ENCODE results near the gene CDC42EP5. TPM values are rescaled to one million over a fixed set of nuclear protein-coding genes. Genes with fewer than 3 reads are reported as not detected.

CDC42EP5 gene
- total and polyA plus RNA-seq, 10 of the 15 experiments (the other 5 are each of a cell fraction or from before 2014, with no cell fraction given), result 0.42 to 1.8 (median 1.4) TPM; not detected in 6

DNA sequence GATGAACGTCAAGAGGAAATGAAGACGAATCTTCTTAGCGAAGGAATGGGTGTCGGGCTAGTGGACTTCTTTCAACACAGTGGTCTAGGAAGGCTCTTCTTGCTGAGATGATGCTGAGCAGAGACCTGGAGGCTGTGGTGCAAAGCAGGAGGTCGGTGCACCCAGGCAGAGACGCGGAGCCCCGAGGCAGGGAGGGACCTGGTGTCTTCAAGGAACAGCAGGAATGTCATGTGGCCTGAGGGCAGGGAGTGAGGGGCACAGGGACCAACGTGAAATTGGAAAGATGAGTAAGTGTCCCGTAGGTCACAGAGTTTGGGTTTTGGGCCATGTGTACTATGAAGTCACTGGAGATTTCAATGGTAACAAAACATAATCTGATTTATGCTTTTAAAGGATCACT is 11.4 kb upstream of the CDC42EP5 start (continued):
- TF ChIP-seq SREBF1 (IDR thresholded peaks at IDR 0.05; ENCODE audit: low read length) (no peak), CBFB (IDR thresholded peaks at IDR 0.05; ENCODE audit: low read depth) (no peak), FOS (IDR thresholded peaks at IDR 0.05; ENCODE audit: borderline replicate concordance, extremely low read depth, insufficient read length) (no peak)

DNA sequence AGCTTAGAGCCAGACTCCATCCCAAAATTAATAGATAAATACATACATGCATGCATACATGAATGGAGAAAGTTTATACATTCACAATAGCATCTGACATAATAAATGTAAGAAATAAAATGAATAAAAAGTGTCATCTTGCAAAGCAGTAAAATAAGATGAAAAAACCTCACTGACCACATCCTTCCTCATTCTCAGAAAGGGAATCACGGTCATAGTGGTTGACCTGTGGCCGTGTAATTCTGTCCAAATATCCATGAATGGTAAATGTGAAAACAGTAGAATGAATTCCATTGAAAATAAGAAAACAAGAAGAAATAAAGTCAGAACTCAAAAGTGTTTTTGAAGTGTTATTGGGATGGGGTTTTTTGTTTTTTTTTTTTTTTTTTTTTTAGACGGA is 9.8 kb upstream of the CDC42EP5 start:
- peak overlapping the region; percentile 11; the same call in 1 of the 2 replicates for H3K4me2 ChIP-seq (ENCODE audit: control insufficient read depth, insufficient read depth)
- no peak overlapping the region for H2AFZ ChIP-seq (ENCODE audit: control insufficient read depth, low read depth, low read length)
- DNase-seq (ENCODE audit: low read depth, low spot score) (no peak), ATAC-seq (peak; percentile 52; the same call in 2 of the 3 replicates), FAIRE-seq (no peak)
- in situ Hi-C loops (cut with MboI) (no loop called here), intact Hi-C loops (cut with micrococcal nuclease; ENCODE audit: unreplicated experiment) (loop anchor here (5.0 kb wide), 2 partner anchors 34 to 69 kb away; no protein-coding TSS in a partner anchor)
- WGBS (ENCODE audit: insufficient coverage, insufficient replicate concordance, low lambda C conversion rate, missing lambda C conversion rate), result 0% methylated on average over 2 of the region's 3 CpGs
- ChIA-PET POLR2A (no interaction called here), SMC1A (ENCODE audit: uncharacterized antibody, unreplicated experiment) (interaction anchor here (1.0 to 7.3 kb wide), 9 partner anchors 69 to 200 kb away, joined by 3 to 118 read pairs (median 8); partner anchors contain the start of gene LILRB4), RAD21 (ENCODE audit: unreplicated experiment) (interaction anchor here (0.6 to 6.5 kb wide), 6 partner anchors 50 to 197 kb away, joined by 3 to 59 read pairs (median 3); no protein-coding TSS in a partner anchor), CTCF (interaction anchor here (0.5 to 8.5 kb wide), 10 partner anchors 8 to 653 kb away, joined by 3 to 236 read pairs (median 8); partner anchors contain the start of gene LILRA2)
- H3K27ac ChIP-seq (ENCODE audit: control insufficient read depth, insufficient read depth), result no peak overlapping the region
- H4K20me1 ChIP-seq (ENCODE audit: control insufficient read depth, insufficient read depth), result no peaks in the 10 kb centered on the region
- BruUV-seq (replicated peaks), result no TSS peak
- no peaks in the 10 kb centered on the region; a peak in 1 of 4 replicates for H3K27me3 ChIP-seq (replicated peaks in 1 of 2; ENCODE audit: control insufficient read depth in 2 of 2, insufficient read depth in 2 of 2, low read length in 1 of 2)
- peaks cover 12% of the 10 kb centered on the region for H3K4me1 ChIP-seq (ENCODE audit: control insufficient read depth, insufficient read depth, low read length)
- peak; percentile 35; the same call in 1 of the 2 replicates for TF ChIP-seq CBFB (IDR thresholded peaks at IDR 0.05; ENCODE audit: low read depth)
- peak; percentile 38; the same call in 1 of the 2 replicates for TF ChIP-seq NR2F1 (conservative IDR thresholded peaks at IDR 0.05)
- peak; percentile 19; the same call in 1 of the 2 replicates for TF ChIP-seq JUNB (IDR thresholded peaks at IDR 0.05)
- TF ChIP-seq EED (IDR thresholded peaks at IDR 0.05; ENCODE audit: low read depth), result 0 out of 2 replicates have a peak, but pooled peaks have one; percentile 47
- TF ChIP-seq IKZF2 (IDR thresholded peaks at IDR 0.05), result peak; percentile 53 to 60; a peak in 3 of 4 replicates
- TF ChIP-seq PAX5 (IDR thresholded peaks at IDR 0.05; ENCODE audit: borderline replicate concordance, low read depth, low read length), result peak; percentile 28; the same call in 1 of the 2 replicates
- TF ChIP-seq NFIC (IDR thresholded peaks at IDR 0.05; ENCODE audit: low read depth, low read length), result peak; percentile 60
- peak; percentile 95 for TF ChIP-seq RUNX3 (IDR thresholded peaks at IDR 0.05; ENCODE audit: low read length)
- no peak; a peak in 1 of 4 replicates for TF ChIP-seq EP300 (IDR thresholded peaks at IDR 0.05; ENCODE audit: borderline replicate concordance in 1 of 2, control insufficient read depth in 1 of 2, low read depth in 2 of 2, low read length in 2 of 2)
- no peak for TF ChIP-seq CBX5 (IDR thresholded peaks at IDR 0.05; ENCODE audit: low read depth)
- no peak for TF ChIP-seq IRF4 (IDR thresholded peaks at IDR 0.05; ENCODE audit: low read depth, low read length)
- peak; percentile 20 to 22; a peak in 1 of 4 replicates for TF ChIP-seq BHLHE40 (IDR thresholded peaks at IDR 0.05; ENCODE audit: borderline replicate concordance in 1 of 2, low read depth in 2 of 2, low read length in 1 of 2)
- TF ChIP-seq MEF2A (IDR thresholded peaks at IDR 0.05; ENCODE audit: insufficient read depth, low read depth, low read length), result 0 out of 2 replicates have a peak, but pooled peaks have one; percentile 46
- peak; percentile 27; the same call in 1 of the 2 replicates for TF ChIP-seq FOXM1 (IDR thresholded peaks at IDR 0.05; ENCODE audit: low read depth, low read length)
- H3K4me3 ChIP-seq, result no peak overlapping the region
- no peak overlapping the region for H3K9ac ChIP-seq (ENCODE audit: control insufficient read depth, insufficient read depth, low read length)
- H3K36me3 ChIP-seq (ENCODE audit: control insufficient read depth in 2 of 2, insufficient read depth in 2 of 2, low read length in 1 of 2), result no peaks in the 10 kb centered on the region
- H3K9me3 ChIP-seq (replicated peaks; ENCODE audit: control insufficient read depth, insufficient read depth, low read length), result no peaks in the 10 kb centered on the region
- no peaks in the 10 kb centered on the region for H3K79me2 ChIP-seq (ENCODE audit: control insufficient read depth, insufficient read depth, low read length)

All from GM12878 (cell line).